GM12874 (cell line): ENCODE results near the gene VEPH1.

Experiments
- TF ChIP-seq, protein P1 (sequence below): IDR thresholded peaks from 2 replicates; pipeline ENCODE4 v1.5.1; 2011; ENCODE audit warnings: low read depth, mild to moderate bottlenecking, control low read depth, low read length, moderate library complexity; ENCODE audit not compliant: insufficient read depth

The VEPH1 gene

DNA sequence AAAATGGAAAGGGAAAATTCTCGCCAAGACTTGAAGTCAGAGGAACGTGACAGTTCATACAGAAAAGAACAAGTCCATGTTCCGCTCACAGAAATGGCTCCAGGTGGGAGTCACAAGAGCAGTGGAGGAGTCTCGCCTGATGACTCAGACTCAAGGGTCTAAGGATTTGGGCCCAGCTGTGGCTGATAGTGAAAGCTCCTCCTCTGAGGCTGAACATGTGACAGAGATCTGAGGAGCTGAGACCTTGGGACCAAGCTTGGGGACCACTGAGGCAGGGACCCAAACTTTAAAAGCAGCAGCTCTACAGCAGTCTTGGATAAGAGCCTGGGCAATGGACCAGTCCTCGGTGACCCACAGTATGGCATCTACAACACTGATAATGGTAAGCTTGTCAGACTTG is 9.3 kb upstream of the VEPH1 start:
- TF ChIP-seq, protein P1, sequence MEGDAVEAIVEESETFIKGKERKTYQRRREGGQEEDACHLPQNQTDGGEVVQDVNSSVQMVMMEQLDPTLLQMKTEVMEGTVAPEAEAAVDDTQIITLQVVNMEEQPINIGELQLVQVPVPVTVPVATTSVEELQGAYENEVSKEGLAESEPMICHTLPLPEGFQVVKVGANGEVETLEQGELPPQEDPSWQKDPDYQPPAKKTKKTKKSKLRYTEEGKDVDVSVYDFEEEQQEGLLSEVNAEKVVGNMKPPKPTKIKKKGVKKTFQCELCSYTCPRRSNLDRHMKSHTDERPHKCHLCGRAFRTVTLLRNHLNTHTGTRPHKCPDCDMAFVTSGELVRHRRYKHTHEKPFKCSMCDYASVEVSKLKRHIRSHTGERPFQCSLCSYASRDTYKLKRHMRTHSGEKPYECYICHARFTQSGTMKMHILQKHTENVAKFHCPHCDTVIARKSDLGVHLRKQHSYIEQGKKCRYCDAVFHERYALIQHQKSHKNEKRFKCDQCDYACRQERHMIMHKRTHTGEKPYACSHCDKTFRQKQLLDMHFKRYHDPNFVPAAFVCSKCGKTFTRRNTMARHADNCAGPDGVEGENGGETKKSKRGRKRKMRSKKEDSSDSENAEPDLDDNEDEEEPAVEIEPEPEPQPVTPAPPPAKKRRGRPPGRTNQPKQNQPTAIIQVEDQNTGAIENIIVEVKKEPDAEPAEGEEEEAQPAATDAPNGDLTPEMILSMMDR: no peak

GRCh38 chr3:157508461-157508860 is 5.2 kb upstream of the VEPH1 start:
- TF ChIP-seq, protein P1: no peak

- TF ChIP-seq, protein P1: no peak
Measured at GRCh38 chr3:157501863-157502262, 1.4 kb downstream of the VEPH1 start.

DNA sequence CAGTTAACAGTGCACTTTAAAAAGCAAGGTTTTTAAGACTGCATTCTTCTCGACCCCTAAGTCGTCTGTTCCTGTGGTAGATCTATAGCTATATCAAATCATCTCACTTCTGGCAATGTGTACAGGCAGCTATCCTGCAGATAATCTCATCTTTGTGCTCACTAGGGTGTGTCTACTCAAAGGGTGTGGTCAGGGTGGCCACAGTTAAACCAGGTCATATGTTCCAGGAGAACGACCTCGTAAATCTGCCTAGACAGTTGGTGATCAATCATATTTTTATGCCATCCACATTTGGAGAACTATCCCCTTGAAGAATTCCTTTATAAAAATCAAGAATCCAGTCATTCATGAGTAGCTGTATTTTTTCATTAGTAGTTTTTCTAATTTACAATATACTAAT is 3.0 kb downstream of the VEPH1 start:
- TF ChIP-seq, protein P1: no peak

GRCh38 chr3:157499342-157499963 is 3.8 kb downstream of the VEPH1 start:
- TF ChIP-seq, protein P1: no peak

- TF ChIP-seq, protein P1: no peak
Measured at GRCh38 chr3:157498371-157498770, 4.8 kb downstream of the VEPH1 start.

- TF ChIP-seq, protein P1: no peak
Measured at GRCh38 chr3:157495846-157496245, 7.4 kb downstream of the VEPH1 start.
